ENCODE results near the gene RPP40. TPM values are rescaled to one million over a fixed set of nuclear protein-coding genes. Genes with fewer than 3 reads are reported as not detected.

RPP40 gene
- total RNA-seq, 1 experiment from 2014 or later = 11.6 TPM

- H3K4me3 Mint-ChIP-seq (ENCODE audit: unreplicated experiment) = no peak overlapping the region
- DNase-seq = no peak
- POLR2A ChIA-PET = no interaction called here
- H3K27ac Mint-ChIP-seq (ENCODE audit: unreplicated experiment) = no peak overlapping the region
- Histone ChIP-seq H3K36me3 (ENCODE audit: control insufficient read depth, insufficient read depth, low read length) (no peaks in the 10 kb centered on the region), H3K9me3 (no peaks in the 10 kb centered on the region), H3K4me1 (no peaks in the 10 kb centered on the region), H3K27me3 (replicated peaks; ENCODE audit: control insufficient read depth, insufficient read depth, low read length) (no peaks in the 10 kb centered on the region), H3K4me3 (ENCODE audit: low read depth, low read length) (no peak overlapping the region)
- no peaks in the 10 kb centered on the region for H3K27me3 Mint-ChIP-seq (ENCODE audit: insufficient read depth, unreplicated experiment)
- intact Hi-C loops (cut with micrococcal nuclease; ENCODE audit: unreplicated experiment) = no loop called here
- H3K4me1 Mint-ChIP-seq (ENCODE audit: low read depth, unreplicated experiment) = no peaks in the 10 kb centered on the region
- H3K36me3 Mint-ChIP-seq (ENCODE audit: insufficient read depth, unreplicated experiment) = no peaks in the 10 kb centered on the region
- CTCF ChIA-PET = no interaction called here
- BruUV-seq (replicated peaks) = no TSS peak
- TF ChIP-seq CTCF (IDR thresholded peaks at IDR 0.05; ENCODE audit: insufficient read depth in 1 of 2, low read depth in 1 of 2, low read length in 1 of 2, severe bottlenecking in 1 of 2, unreplicated experiment in 1 of 2) = no peak
- no peaks in the 10 kb centered on the region for H3K9me3 Mint-ChIP-seq (ENCODE audit: unreplicated experiment)
Measured at GRCh38 chr6:4987432-4987831, 16.4 kb downstream of the RPP40 start.

DNA sequence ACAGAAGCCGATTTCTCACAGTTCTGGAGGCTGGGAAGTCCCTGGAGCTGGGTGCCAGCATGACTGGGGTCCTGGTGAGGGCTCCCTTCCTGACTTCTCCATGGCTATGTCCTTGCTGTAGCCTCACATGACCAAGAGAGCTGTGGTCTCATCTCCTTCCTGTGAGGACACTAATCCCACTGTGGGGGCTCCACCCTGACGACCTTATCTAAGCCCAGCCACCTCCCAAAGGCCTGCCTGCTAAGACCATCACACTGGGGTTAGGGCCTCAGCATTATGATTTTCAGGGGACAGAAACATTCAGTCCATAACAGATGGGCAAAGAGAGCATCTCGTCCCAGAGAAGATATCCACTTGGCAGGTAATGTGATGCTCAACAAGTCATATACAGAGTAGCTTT, 16.8 kb downstream of the RPP40 start:
- no peaks in the 10 kb centered on the region for H3K4me1 ChIP-seq
- BruUV-seq (replicated peaks) = no TSS peak
- Mint-ChIP-seq H3K27me3 (ENCODE audit: insufficient read depth, unreplicated experiment) (no peaks in the 10 kb centered on the region), H3K9me3 (ENCODE audit: unreplicated experiment) (no peaks in the 10 kb centered on the region), H3K36me3 (ENCODE audit: insufficient read depth, unreplicated experiment) (no peaks in the 10 kb centered on the region), H3K4me3 (ENCODE audit: unreplicated experiment) (no peak overlapping the region), H3K27ac (ENCODE audit: unreplicated experiment) (no peak overlapping the region), H3K4me1 (ENCODE audit: low read depth, unreplicated experiment) (no peaks in the 10 kb centered on the region)
- intact Hi-C loops (cut with micrococcal nuclease; ENCODE audit: unreplicated experiment) = no loop called here
- no peak for DNase-seq
- no peak overlapping the region for H3K4me3 ChIP-seq (ENCODE audit: low read depth, low read length)
- no peaks in the 10 kb centered on the region for H3K36me3 ChIP-seq (ENCODE audit: control insufficient read depth, insufficient read depth, low read length)
- ChIA-PET CTCF (no interaction called here), POLR2A (no interaction called here)
- TF ChIP-seq CTCF (IDR thresholded peaks at IDR 0.05; ENCODE audit: insufficient read depth in 1 of 2, low read depth in 1 of 2, low read length in 1 of 2, severe bottlenecking in 1 of 2, unreplicated experiment in 1 of 2) = no peak
- no peaks in the 10 kb centered on the region for H3K9me3 ChIP-seq
- H3K27me3 ChIP-seq (replicated peaks; ENCODE audit: control insufficient read depth, insufficient read depth, low read length) = no peaks in the 10 kb centered on the region

DNA sequence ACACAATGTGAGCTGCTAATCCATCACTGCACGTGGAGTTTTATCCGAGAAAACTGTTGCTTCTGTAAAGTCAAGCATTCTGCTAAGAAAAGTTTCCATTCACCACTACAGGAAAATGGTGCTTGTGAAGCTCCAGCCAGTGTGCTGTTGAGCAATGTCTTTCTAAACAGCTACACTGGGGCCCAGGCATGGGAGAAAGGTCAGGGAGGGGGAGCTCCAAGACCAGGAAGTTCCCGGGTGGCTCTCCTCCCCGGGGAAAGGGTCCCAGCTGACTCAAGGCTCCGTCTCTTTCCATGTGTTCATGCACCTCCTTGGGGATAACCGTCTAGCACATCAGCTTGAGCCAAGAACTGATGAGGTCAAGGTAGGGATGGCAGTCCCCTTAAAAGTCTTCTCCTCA, 20.5 kb downstream of the RPP40 start:
- DNase-seq = no peak
- H3K27ac Mint-ChIP-seq (ENCODE audit: unreplicated experiment) = no peak overlapping the region
- CTCF ChIA-PET = no interaction called here
- H3K27me3 Mint-ChIP-seq (ENCODE audit: insufficient read depth, unreplicated experiment) = no peaks in the 10 kb centered on the region
- Histone ChIP-seq H3K9me3 (0 out of 2 replicates have a peak, but pooled peaks cover 4% of the 10 kb centered on the region), H3K4me3 (ENCODE audit: low read depth, low read length) (no peak overlapping the region), H3K4me1 (no peaks in the 10 kb centered on the region), H3K27me3 (replicated peaks; ENCODE audit: control insufficient read depth, insufficient read depth, low read length) (no peaks in the 10 kb centered on the region), H3K36me3 (ENCODE audit: control insufficient read depth, insufficient read depth, low read length) (no peaks in the 10 kb centered on the region)
- no peaks in the 10 kb centered on the region for H3K4me1 Mint-ChIP-seq (ENCODE audit: low read depth, unreplicated experiment)
- TF ChIP-seq CTCF (IDR thresholded peaks at IDR 0.05; ENCODE audit: insufficient read depth in 1 of 2, low read depth in 1 of 2, low read length in 1 of 2, severe bottlenecking in 1 of 2, unreplicated experiment in 1 of 2) = no peak
- no peak overlapping the region for H3K4me3 Mint-ChIP-seq (ENCODE audit: unreplicated experiment)
- POLR2A ChIA-PET = no interaction called here
- intact Hi-C loops (cut with micrococcal nuclease; ENCODE audit: unreplicated experiment) = no loop called here
- no TSS peak for BruUV-seq (replicated peaks)
- H3K36me3 Mint-ChIP-seq (ENCODE audit: insufficient read depth, unreplicated experiment) = no peaks in the 10 kb centered on the region
- no peaks in the 10 kb centered on the region for H3K9me3 Mint-ChIP-seq (ENCODE audit: unreplicated experiment)
